Measurements from ENCODE around the gene PPA1.
"Not testable (repeated sequence)": the region's sequence is repeated elsewhere in the genome, so short reads cannot be mapped to it uniquely, and the experiment has no call there.

Gene PPA1

GRCh38 chr10:70255329-70256299 is 22.4 kb upstream of the PPA1 start:
- no peak overlapping the region for H3K4me3 ChIP-seq (ENCODE audit: low read depth, low read length)

- H3K4me3 ChIP-seq (ENCODE audit: low read depth, low read length) = no peak overlapping the region
These were observed 21.6 kb upstream of the PPA1 start for GRCh38 chr10:70254778-70255328.

GRCh38 chr10:70253878-70254765 is 20.9 kb upstream of the PPA1 start:
- H3K4me3 ChIP-seq (ENCODE audit: low read depth, low read length) = no peak overlapping the region

GRCh38 chr10:70250961-70251680 is 17.9 kb upstream of the PPA1 start:
- no peak overlapping the region for H3K4me3 ChIP-seq (ENCODE audit: low read depth, low read length)

- no peak overlapping the region for H3K4me3 ChIP-seq (ENCODE audit: low read depth, low read length)
These were observed 14.1 kb upstream of the PPA1 start for GRCh38 chr10:70247360-70247759.

GRCh38 chr10:70241081-70241480 is 7.9 kb upstream of the PPA1 start:
- H3K4me3 ChIP-seq (ENCODE audit: low read depth, low read length) = no peak overlapping the region

- H3K4me3 ChIP-seq (ENCODE audit: low read depth, low read length) = not testable (repeated sequence)
These were observed 6.8 kb upstream of the PPA1 start for GRCh38 chr10:70239986-70240385.

- H3K4me3 ChIP-seq (ENCODE audit: low read depth, low read length) = not testable (repeated sequence)
These were observed 6.1 kb upstream of the PPA1 start for GRCh38 chr10:70239077-70239976.

- H3K4me3 ChIP-seq (ENCODE audit: low read depth, low read length) = not testable (repeated sequence)
These were observed 4.8 kb upstream of the PPA1 start for GRCh38 chr10:70237958-70238536.

GRCh38 chr10:70234668-70235447 is 1.6 kb upstream of the PPA1 start:
- H3K4me3 ChIP-seq (ENCODE audit: low read depth, low read length) = no peak overlapping the region

GRCh38 chr10:70233939-70234300 is 691 bp upstream of the PPA1 start:
- H3K4me3 ChIP-seq (ENCODE audit: low read depth, low read length) = peak overlapping the region; percentile 63

GRCh38 chr10:70232859-70233108 is 445 bp downstream of the PPA1 start:
- H3K4me3 ChIP-seq (ENCODE audit: low read depth, low read length) = peak overlapping the region; percentile 70

GRCh38 chr10:70232155-70232858 is 922 bp downstream of the PPA1 start:
- H3K4me3 ChIP-seq (ENCODE audit: low read depth, low read length) = peak overlapping the region; percentile 70

- no peak overlapping the region for H3K4me3 ChIP-seq (ENCODE audit: low read depth, low read length)
These were observed 4.7 kb downstream of the PPA1 start for GRCh38 chr10:70228491-70228890.

GRCh38 chr10:70227548-70228320 is 5.5 kb downstream of the PPA1 start:
- H3K4me3 ChIP-seq (ENCODE audit: low read depth, low read length) = no peak overlapping the region

- H3K4me3 ChIP-seq (ENCODE audit: low read depth, low read length) = no peak overlapping the region
These were observed 9.5 kb downstream of the PPA1 start for GRCh38 chr10:70223728-70224127.

GRCh38 chr10:70222811-70223447 is 10.3 kb downstream of the PPA1 start:
- H3K4me3 ChIP-seq (ENCODE audit: low read depth, low read length) = not testable (repeated sequence)
